RWPE1 (cell line): ENCODE measurements around the gene KCNK2.

ENCODE experiments used
- CTCF ChIA-PET: fragments of 350-600 bp; sonication (Branson Sonifier 250); formaldehyde crosslinking; extraction: SDS; loops from one replicate; lab custom pipeline; 2021; lab: Yijun Ruan, JAX
- POLR2A ChIA-PET: fragments of 400-600 bp; formaldehyde crosslinking; extraction: SDS; loops from one replicate; lab custom pipeline; 2020; ENCODE audit warnings: antibody characterized with exemption; ENCODE audit not compliant: low non-redundant PET; lab: Yijun Ruan, JAX
- DNase-seq: peaks from one replicate; pipeline ENCODE4 v3.0.0; 2012; ENCODE audit warnings: low spot score
- H3K27ac ChIP-seq: fragments of 450-650 bp; 2 replicates; pipeline ENCODE4 v1.5.1; 2017
- TF ChIP-seq, protein P1 (sequence below): fragments of 450-650 bp; conservative IDR thresholded peaks from 2 replicates; pipeline ENCODE4 v1.5.1; 2017; ENCODE audit warnings: low read depth, mild to moderate bottlenecking

Gene KCNK2

DNA sequence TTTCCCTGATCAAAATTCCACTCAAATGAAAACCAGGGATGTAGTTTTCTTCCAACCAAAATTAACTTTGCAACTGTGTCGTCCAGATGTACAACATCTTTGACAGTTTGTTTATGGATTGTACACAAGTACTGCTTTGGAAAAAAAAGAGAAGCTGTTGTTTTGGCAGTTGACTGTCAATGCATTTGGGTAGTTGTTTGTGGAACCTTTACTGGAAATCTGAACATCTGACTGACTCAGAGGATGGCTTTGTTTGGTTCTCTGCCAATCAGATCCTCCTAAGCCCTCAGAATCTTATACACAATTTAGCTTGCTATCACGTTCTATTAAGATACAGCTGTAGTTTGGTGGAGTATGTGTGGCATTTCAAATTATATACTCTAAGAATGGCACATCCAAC lies 195.0 kb downstream of the KCNK2 start:
- ChIA-PET CTCF (no interaction called here), POLR2A (no interaction called here)
- no peak for DNase-seq
- TF ChIP-seq, protein P1, sequence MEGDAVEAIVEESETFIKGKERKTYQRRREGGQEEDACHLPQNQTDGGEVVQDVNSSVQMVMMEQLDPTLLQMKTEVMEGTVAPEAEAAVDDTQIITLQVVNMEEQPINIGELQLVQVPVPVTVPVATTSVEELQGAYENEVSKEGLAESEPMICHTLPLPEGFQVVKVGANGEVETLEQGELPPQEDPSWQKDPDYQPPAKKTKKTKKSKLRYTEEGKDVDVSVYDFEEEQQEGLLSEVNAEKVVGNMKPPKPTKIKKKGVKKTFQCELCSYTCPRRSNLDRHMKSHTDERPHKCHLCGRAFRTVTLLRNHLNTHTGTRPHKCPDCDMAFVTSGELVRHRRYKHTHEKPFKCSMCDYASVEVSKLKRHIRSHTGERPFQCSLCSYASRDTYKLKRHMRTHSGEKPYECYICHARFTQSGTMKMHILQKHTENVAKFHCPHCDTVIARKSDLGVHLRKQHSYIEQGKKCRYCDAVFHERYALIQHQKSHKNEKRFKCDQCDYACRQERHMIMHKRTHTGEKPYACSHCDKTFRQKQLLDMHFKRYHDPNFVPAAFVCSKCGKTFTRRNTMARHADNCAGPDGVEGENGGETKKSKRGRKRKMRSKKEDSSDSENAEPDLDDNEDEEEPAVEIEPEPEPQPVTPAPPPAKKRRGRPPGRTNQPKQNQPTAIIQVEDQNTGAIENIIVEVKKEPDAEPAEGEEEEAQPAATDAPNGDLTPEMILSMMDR = no peak
- no peak overlapping the region for H3K27ac ChIP-seq

DNA sequence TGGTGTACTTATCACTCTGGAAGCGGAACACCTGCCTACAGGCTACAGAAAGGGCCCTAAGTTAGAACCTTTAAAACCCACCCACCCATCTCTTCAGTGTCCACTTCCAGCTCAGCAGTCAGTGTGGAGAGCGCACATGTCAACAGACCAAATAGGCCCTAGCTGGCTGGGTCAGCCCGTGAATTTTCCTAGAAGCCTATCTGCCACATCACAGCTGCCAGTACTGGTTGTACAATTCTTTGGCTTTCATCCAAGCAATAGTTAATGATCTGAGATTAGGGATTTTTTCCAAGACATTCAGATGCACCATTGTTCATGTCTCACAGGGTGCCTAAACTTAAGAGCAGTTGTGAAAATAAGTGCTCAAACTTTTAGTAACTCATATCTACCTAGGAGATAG lies 197.1 kb downstream of the KCNK2 start:
- no peak for DNase-seq
- TF ChIP-seq, protein P1 = no peak
- ChIA-PET CTCF (interaction anchor here (0.6 to 0.7 kb wide), 2 partner anchors 36 to 119 kb away, joined by 3 read pairs; no protein-coding TSS in a partner anchor), POLR2A (no interaction called here)
- H3K27ac ChIP-seq = no peak overlapping the region

DNA sequence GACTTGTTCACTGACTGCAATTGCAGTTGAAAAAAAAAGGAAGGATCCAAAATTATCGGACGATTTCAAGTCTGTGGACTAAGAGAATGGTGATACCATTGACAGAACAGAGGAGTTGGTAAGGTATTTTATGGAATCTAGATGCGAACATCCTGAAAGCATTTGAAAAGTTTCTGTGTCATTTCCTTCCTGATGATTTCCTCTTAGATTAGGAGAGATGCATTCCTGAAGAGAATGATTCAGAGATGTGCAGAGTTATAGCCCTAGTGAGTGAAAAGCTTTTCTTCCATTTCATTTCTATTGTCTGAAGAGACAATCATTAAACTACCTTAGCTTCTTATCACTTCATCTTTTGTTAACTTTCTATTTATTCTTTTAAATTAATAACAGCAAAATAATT lies 200.0 kb downstream of the KCNK2 start:
- CTCF ChIA-PET = no interaction called here
- peak; percentile 8 for DNase-seq
- POLR2A ChIA-PET = no interaction called here
- TF ChIP-seq, protein P1 = no peak
- no peak overlapping the region for H3K27ac ChIP-seq

DNA sequence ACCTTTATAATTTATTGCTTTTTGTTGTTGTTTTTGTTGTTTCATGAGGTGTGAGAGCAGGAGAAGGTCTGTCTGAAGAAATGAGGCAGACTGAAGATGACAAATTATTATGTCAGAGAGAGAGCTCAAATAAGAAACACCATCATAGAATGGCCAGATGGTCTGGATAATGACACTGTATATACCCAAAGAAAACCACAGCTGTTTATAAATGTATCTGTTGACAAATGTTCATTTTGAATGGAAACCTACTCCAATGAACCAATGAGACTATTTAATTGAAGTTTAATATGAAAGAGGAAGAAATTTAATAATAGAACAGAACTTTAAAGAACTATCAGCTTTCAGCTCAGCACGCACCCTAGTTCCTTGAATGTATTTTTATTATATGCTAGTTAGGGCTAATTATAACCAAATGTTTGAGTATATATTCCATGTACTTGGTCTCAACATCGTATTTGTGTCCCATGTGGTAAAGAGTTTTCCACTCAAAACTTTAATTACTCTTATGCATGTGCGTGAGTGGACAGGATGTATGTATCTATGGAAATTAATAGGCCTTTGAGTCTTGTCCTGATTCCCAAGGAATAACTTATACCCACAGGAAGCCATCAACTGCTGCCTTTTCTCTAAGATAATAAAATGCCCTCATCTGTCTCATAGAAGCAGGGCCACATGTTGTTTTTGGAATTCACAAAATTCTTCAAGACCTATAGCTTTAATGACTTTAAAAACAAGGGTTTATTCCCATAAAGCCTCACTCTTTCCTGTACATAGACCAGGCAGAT lies 202.7 kb downstream of the KCNK2 start:
- DNase-seq = no peak
- ChIA-PET POLR2A (no interaction called here), CTCF (no interaction called here)
- no peak overlapping the region for H3K27ac ChIP-seq
- TF ChIP-seq, protein P1 = no peak
